Sciatic nerve (tissue), 2 donors: Measurements from ENCODE around the gene DEXI. TPM values are rescaled to one million over a fixed set of nuclear protein-coding genes. Genes with fewer than 3 reads are reported as not detected.

Experiments
- ATAC-seq: fragments of 200-7000 bp; cut with Tn5 transposase; one replicate; pipeline ENCODE4 v1.9.1; 2020; ENCODE audit warnings: mild to moderate bottlenecking, moderate library complexity
- DNase-seq: peaks from one replicate; pipeline ENCODE4 v3.0.0-alpha.2; 2020; ENCODE audit warnings: low spot score
- intact Hi-C: fragments of 100-400 bp; cut with DNase I; formaldehyde crosslinking; loops from one replicate; pipeline ENCODE4 v1.14.2; 2022
- total RNA-seq: library from RNA; stranded (reverse); fragmentation: NEBNext Ultra II Directional; extraction: Animal tissue kit (Norgen Biotek cat#: 25700); gene quantifications from one replicate; pipeline ENCODE4 v1.2.1, GENCODE V29; 2021
- donor health status: DM: no; HTN: no; CAD: no.
- donor health status: DM: no; HTN: no; CAD: no.

DEXI gene
- 31.7 TPM for total RNA-seq

DNA sequence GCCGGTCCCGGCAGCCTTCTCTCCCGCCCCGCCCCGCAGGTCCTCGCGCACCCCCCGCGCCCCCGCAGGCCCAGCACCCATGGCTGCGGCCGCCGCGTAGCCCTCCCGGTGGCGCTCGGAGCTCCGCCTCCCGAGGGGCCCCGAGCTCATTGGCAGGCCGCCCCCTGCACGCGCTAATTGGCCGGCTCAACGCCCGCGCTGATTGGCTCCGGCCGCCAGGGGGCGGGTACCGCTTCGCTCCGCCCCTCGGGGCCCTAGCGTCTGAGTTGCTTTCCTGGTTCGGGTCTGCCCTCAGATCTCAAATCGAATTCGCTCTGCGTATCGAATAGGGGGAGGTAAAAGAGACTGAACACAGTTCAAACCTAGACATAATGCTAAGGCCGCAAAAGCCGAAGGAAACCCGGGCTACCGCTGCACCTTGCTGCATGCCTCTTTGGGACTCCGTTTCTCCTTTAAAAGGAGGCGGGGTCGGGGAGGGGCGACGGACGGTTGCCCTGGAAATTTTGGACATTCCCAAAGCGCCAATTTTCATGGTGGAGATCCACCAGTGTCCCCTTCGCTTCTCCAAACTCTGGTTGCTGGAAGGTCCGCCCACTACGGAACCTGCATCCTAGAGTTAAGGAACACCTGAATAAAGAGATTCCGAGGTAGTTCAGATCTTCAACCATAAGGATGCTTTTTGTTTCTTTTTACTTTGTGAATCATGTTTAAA, at the start of gene DEXI:
Gene DEXI (minus strand): TSS at position 117 of the 712 bp plus-strand sequence. CDS start 463 bp downstream, outside the sequence.
- DNase-seq, result peak; percentile 98
- intact Hi-C loops, result no loop called here

DNA sequence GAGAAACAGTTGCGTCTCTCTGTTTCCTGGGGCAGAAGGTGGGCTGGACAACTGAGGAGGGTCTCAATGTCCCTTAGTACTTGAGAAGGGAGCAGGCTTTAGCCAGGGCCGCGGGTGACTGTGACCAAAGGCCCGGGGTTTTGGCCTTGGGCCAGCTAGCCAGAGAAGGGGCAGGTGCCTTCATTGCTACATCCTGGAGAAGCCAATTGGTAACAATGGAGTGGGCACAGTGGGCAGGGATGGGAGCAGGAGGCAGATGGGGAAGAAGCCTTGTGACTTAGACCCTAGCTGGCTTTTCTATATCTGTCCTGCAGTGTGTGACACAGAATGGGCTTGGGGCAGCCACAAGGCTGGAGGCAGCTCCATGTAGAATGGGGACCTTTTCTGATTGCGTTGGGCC, 48.1 kb upstream of the DEXI start:
- intact Hi-C loops, result no loop called here
- ATAC-seq (no peak), DNase-seq (no peak)

More for the DNA sequence above, at the start of gene DEXI:
- peak; percentile 75 for ATAC-seq

DNA sequence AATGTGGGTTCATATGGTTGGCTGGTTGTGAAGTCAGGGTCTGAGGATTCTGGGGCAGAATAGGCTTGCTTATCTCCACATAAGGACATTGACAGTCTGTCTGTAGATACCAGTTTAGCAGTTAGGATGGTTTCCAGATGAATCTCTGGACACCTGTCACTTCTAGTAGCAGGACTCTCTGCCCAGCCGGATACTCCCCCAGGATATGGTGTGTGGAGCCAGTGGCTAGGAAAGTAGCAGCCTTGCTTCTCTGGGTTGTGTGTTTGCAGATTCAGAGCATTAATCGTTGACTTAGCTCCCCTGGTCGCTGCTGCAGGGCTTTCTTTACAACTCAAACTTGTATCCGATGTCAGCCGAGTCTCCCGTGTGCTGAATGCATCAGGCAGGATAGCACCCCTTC, 47.3 kb upstream of the DEXI start:
- ATAC-seq, result no peak
- intact Hi-C loops, result no loop called here
- no peak for DNase-seq

DNA sequence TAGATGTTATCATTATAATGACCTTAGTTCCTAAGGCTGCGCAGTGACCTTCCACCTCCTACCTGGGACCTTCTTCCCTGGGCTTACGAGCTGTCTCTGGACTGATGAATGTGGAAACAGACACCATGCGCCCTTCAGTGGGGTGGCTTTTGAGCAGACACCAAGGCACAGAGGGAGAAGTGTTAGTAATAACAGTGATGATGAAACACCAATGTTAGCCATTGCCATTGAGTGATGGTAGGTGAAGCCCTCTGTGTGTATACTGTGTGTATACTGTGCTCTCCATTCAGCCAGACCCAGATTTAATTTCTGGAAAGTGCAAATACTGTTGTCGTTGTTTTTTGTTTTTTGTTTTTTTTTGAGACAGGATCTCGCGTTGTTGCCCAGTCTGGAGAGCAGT, 46.6 kb upstream of the DEXI start:
- DNase-seq (no peak), ATAC-seq (no peak)

DNA sequence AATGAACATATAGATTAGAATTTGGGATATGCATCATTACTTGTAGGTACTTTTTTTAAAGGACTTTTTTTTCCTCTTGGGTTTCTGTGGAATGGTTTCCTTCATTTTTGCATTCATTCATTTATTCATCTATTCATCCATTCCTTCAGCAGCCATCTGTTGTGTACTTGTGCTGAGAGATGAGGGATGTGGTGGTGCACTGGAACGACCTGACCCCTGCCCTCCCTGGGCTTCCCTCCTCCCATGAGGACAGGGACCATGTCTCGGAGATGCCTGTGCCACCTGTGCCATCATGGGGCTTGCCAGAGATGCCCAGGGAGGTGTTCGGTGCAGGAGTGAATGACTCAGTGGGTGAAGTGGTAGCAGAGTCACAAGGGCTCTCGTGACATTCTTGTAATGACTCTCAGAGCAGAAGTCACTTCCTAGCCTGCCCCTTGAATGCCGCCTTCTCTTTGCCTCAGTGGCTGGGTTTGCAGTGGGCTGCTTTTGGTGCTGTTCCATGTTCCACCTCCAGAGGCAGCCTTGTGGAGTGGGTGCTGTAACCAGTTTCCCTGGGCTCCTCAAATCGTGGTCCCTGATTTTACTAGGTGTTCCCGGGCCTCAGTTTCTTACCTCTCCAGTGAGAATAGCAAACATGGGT, 46.0 kb upstream of the DEXI start:
- no peak for ATAC-seq
- intact Hi-C loops, result no loop called here
- no peak for DNase-seq

More for the DNA sequence above, 46.6 kb upstream of the DEXI start:
- intact Hi-C loops, result no loop called here

DNA sequence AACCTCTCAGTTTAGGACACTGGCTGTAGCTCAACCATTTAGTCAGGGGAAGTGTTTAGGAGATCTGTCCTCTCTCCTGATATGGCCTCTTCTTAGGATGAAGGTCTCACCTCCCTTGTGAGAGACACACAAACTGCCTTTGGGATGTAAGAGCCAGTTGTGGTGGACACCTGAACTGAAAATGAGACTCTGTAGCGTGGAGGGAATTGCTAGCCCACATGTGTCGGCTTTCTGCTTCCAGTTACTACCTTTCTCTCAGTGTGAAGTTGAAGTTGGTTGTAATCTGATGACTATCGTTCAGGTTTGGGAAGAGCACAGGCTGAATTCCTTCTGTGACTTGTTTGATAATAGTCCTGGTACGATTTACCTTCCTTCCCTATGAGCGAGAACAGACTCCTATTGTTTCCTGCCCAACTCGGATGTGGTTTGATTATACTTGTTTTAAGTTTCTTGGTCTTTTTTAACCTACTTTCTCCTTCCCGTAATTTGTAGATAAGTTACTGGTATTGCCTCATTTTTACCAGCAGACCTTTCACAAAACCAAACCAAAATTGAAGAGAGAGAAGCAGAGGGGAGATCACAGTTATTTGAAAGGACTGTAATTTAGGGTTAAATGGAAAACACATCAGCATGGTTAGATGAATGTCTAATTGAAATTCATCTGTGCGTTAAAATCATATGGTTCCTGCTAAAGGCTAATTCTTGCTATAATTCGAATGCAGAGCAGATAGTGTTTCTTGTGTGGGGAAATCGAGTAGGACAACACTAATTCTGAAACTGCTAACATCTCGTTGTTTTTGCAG, 45.3 kb upstream of the DEXI start:
- intact Hi-C loops, result no loop called here
- no peak for ATAC-seq
- no peak for DNase-seq

DNA sequence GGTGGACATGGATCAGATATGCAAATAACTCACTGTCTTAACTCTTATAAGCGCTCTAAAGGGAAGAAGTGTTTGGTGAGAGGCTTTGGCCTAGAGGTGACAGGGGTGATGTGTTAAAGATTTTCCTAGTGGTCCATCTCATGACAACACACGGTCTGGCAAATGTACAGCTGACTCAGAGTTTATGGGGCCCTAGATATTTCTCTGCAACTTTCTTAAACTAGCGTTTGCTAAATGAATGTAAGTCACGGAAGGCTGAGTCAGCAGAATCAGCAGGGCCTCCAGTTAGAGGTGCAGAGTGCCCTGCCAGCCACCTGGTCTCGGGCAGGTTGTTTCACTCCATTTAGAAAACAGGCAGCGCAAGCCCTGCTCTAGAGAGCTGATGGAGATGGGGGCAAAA, 42.2 kb upstream of the DEXI start:
- DNase-seq (no peak), ATAC-seq (no peak)
- intact Hi-C loops, result no loop called here

DNA sequence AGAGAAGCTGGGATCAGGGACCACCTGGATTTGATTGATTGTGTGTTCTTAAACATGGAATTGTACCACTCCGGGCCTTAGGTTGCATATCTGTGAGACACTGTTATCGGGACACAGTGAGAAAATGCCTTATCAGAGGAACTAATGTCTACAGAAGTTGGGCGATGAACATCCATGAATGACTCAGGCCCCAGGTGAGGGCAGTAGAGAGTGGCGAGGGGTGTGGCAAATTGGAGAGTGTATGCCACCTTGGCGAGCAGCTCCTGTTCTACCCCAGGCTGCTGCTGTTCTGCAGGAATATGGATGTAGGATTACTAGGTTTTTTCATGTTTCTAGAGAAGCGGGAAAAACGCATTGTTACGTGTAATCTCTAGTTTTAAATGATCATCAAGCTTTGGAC, 40.9 kb upstream of the DEXI start:
- ATAC-seq (no peak), DNase-seq (no peak)
- intact Hi-C loops, result no loop called here

DNA sequence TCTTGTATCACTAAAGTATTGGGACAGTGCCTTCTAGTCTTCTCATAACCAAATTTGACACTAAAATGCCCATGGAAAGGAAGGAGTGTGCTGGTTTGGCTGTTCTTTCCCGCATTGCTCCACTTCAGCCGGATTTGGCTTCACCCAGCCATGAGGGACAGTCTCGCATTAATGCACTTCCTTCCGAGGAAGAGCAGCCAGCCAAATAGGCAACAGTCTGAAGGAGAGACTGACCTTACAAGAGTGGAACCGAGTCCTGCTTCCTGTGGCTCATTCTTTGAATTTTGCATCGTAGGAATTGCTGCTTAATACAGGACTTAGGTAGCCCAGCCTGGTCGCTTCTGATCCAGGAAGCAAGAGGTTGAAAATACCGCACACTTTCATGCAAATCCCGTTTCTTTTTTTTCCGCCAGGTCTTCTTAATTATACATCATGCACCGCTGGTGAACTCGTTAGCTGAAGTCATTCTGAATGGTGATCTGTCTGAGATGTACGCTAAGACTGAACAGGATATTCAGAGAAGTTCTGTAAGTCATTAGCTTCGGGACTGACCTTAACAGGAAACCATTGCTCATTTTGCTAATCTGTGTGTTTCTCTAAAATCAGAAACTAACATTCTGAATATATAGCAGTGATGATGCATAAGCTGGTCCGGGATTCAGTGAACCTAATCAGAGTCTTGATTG, 40.3 kb upstream of the DEXI start:
- intact Hi-C loops, result no loop called here
- DNase-seq (no peak), ATAC-seq (peak; percentile 76)

DNA sequence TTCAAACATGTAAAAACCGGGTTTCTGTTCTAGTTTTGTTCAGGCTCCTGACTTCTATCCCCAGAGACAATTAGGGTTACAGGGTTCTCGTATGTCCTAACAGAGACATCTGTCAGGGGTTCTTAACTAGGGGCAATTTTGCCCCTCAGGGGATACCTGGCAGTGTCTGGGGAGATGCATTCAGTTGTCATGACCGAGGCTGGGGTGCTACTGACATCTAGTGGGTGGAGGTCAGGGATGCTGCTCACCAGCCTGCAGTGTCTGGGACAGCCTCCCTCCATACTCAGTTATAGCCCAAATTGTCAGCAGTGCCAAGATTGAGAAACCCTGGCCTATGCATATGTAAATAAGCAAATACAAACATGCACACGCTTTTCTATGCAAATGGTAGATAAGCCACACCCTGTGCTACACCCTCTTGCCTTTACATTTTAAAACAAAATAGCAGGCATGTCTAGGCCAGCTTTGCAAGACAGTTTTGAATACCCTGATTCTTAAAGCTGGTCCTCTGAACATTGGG, 39.5 kb upstream of the DEXI start:
- no peak for DNase-seq
- intact Hi-C loops, result no loop called here
- no peak for ATAC-seq

DNA sequence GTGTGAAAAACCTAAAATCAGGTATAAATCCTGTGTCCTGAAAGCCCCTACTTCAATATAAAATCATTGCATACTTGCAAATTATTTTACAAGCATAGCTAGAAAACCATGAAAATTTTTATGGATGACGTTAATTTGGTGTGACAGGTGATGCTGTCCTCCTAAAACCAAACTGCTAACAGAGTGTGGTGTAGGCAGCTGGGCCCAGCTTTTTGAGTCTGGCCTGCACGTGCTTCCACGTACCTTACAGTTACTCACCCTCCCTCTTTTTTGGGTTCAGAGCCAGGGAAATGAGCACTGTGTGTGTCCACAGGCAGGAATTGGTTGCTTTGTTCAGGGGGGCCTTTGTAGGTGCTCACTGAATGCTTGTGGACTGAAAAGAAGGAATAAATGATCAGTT, 38.5 kb upstream of the DEXI start:
- ATAC-seq (no peak), DNase-seq (no peak)
- intact Hi-C loops, result no loop called here

DNA sequence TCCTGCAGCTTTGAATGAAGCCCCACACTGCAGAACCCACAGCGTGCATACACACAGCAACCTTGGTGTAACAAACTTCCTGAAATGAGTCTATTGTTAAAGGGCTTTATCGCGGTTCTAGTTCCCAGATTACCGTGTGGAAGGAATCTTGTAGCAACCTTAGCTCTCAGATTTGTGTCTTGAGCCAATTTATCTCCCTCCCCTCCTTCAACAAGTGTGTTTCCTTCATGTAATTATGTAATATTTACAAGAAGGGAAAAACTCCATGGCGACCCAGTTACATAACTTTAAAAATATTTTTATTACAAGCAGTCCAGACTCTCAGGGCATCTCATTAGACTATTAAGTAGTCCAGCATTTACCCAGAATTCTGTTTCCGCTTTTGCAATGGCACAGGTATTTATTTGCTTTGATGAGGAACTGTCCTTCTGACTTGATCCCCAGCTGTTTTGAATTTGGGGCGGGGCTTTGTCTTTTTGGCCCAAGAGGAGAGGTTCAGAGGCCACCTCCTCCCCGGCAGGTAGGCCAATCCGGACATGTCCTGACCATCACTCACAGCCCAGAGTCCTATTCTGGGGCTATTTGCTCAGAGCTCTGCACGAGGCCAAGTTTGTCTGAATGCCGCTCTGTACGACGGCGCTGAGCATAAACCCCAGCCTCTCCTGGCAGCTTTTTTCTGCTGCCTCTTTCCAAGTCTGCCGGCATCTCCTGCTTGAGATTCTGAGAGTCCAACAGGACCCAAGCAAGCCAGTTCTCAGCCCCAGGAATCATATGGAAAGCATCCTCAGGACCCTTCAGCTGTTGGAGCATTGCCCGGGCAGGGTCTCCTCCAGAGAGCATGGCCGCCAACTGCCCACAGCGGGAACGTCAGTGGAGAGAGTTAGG, 37.7 kb upstream of the DEXI start:
- DNase-seq, result no peak

DNA sequence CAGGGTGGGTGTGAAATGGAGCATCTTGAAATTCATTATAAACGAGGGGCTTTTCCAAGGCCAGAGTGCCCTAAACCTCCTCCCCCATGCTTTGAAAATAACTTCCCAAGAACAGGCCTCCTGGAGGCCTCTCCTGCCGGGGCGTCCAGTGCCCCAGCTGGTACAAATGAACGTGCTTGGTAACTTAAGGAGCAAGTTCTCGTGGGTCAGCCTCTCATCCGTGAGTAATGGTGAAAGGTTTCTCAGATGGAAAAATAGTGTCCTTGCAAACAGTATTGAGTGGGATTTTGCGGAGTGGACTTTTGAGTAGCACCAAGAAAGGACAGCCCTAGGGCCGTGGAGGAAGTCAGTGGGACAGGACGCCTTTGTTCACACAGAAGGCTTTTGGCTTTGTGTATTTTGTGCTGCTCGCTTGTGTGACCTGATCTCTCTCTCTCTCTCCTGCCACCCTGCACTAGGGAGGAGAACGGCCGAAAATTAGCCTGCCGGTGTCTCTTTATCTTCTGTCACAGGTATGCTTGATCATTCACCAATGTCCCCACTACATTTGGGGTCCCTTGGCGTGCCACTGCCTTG, 36.7 kb upstream of the DEXI start:
- intact Hi-C loops, result loop anchor here (10.0 kb wide), 1 partner anchor 376 kb away; no protein-coding TSS in a partner anchor
- DNase-seq (no peak), ATAC-seq (no peak)

More for the DNA sequence above, 37.7 kb upstream of the DEXI start:
- intact Hi-C loops, result loop anchor here (10.0 kb wide), 1 partner anchor 375 kb away; no protein-coding TSS in a partner anchor
- ATAC-seq, result peak; percentile 87

DNA sequence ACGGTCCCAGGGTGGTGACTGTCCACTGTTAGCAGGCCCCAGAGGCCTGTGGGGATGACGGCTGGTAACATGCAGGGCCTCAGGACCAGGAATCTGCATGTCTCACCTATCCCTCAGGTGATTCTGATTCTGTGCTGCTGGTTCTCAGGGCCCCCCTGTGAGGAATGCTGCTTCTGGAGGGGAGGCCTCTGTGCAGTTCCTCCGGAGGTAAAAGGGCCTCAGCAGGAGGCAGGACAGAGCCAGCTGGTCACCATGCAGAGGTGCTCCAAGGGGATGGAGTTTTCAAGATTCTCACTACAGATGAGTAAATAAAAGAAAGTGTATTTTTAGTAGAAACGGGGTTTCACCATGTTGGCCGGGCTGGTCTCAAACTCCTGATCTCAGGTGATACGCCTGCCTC, 35.9 kb upstream of the DEXI start:
- ATAC-seq, result no peak
- no peak for DNase-seq
- intact Hi-C loops, result loop anchor here (10.0 kb wide), 1 partner anchor 377 kb away; no protein-coding TSS in a partner anchor

DNA sequence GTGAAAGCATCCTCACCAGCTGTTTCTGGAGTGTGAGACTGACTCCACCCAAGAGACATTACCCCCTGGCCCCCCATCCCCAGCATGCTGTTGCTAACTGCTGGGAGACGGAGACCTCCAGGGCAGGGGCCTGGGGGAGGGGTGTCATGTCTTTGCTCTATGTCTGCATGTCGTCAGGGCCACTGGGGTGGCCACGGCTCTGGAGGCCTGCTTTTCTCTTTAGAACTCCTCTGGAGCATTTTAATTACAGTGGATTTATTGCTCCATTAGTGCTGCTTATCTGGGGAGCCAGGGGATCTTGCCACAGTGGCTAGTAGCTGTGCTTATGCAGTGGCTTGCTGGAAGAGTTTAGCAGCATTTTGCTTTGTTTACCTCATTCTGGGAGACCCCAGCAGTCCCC, 34.4 kb upstream of the DEXI start:
- DNase-seq (no peak), ATAC-seq (no peak)
- intact Hi-C loops, result loop anchor here (10.0 kb wide), 1 partner anchor 378 kb away; no protein-coding TSS in a partner anchor

DNA sequence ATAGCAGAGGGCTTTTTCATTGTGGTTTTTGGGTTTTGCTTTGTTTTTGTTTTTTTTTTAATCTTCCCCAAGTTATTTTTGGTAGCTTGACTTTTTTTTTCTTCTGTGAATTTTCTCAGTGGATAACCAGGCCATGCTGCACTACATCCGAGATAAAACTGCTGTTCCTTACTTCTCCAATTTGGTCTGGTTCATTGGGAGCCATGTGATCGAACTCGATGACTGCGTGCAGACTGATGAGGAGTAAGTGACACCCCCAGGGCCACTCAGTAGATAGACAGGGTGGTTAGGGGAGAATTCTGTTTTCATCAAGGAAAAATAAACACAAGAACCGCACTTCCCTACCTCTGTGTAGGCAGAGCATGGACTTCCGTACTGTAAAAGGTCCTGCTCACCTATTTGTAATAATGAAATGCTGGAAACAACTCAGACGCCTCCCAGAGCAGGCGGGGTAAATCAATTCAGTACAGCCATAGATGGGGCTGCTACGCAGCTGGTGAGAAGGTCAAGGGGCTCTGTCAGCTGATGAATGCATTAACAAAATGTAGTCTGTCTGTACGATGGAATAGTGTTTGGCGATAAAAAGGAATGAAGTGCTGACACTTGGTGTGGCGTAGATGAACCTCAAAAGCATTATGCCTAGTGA, 30.7 kb upstream of the DEXI start:
- intact Hi-C loops, result loop anchor here (10.0 kb wide), 1 partner anchor 382 kb away; no protein-coding TSS in a partner anchor
- DNase-seq (no peak), ATAC-seq (no peak)
